B cell (primary cell): ENCODE data around the gene WNT9A. TPM values are rescaled to one million over a fixed set of nuclear protein-coding genes. Genes with fewer than 3 reads are reported as not detected.

ENCODE experiments used
- ATAC-seq: fragments of 200-7000 bp; cut with Tn5 transposase; one replicate; pipeline ENCODE4 v1.10.0; 2021; ENCODE audit warnings: low read depth, mild to moderate bottlenecking, moderate number of reproducible peaks, moderate library complexity
- CTCF ChIA-PET: fragments of 350-600 bp; sonication (Branson Sonifier 250); formaldehyde crosslinking; loops from one replicate; lab custom pipeline; 2021; ENCODE audit warnings: antibody characterized with exemption, inconsistent platforms; lab: Charles Lee
- POLR2A ChIA-PET: fragments of 350-600 bp; sonication (Branson Sonifier 250); formaldehyde crosslinking; loops from one replicate; lab custom pipeline; 2021; ENCODE audit warnings: antibody characterized with exemption; lab: Charles Lee
- DNase-seq: peaks from one replicate; pipeline ENCODE4 v3.0.0; 2013
- H2AFZ ChIP-seq: 2 replicates; pipeline ENCODE4 v1.6.1; 2012; ENCODE audit warnings: mild to moderate bottlenecking, low read depth, low read length; ENCODE audit not compliant: insufficient read depth, poor library complexity, severe bottlenecking
- H3K27ac ChIP-seq, 2 donors: 1 replicate in 1 of 2; 2 replicates in 1 of 2; pipeline ENCODE4 v1.5.1; 2012 to 2013; ENCODE audit warnings: low read length in 2 of 2, mild to moderate bottlenecking in 2 of 2, moderate library complexity in 1 of 2
- H3K27me3 ChIP-seq, 4 experiments: fragments of 200-600 bp in 1 of 4; sonication (generic) in 1 of 4; replicated peaks in 1 of 4; 1 replicate in 2 of 4; 2 replicates in 2 of 4; pipeline versions ENCODE4 v1.6.1 to v1.7.0; 2013 to 2016; ENCODE audit warnings: low read length in 3 of 4, mild to moderate bottlenecking in 2 of 4, mixed read lengths in 1 of 4, moderate library complexity in 1 of 4; ENCODE audit not compliant: insufficient read depth in 4 of 4, control insufficient read depth in 3 of 4; ENCODE audit errors: control extremely low read depth in 1 of 4
- H3K36me3 ChIP-seq, 2 experiments: replicated peaks in 1 of 2; 1 replicate in 1 of 2; 2 replicates in 1 of 2; pipeline versions ENCODE4 v1.6.1 to v1.7.1; 2013; ENCODE audit warnings: low read length in 1 of 2; ENCODE audit not compliant: insufficient read depth in 2 of 2, control insufficient read depth in 1 of 2; ENCODE audit errors: control extremely low read depth in 1 of 2, extremely low read depth in 1 of 2
- H3K4me1 ChIP-seq, 2 donors: fragments of 200-600 bp in 1 of 2; sonication (generic) in 1 of 2; 1 replicate in 1 of 2; 2 replicates in 1 of 2; pipeline versions ENCODE4 v1.5.1 to v1.6.1; 2013 to 2017; ENCODE audit warnings: low read length in 2 of 2; ENCODE audit not compliant: control insufficient read depth in 2 of 2, insufficient read depth in 2 of 2
- H3K4me2 ChIP-seq: replicated peaks from 2 replicates; pipeline ENCODE3; 2012; ENCODE audit warnings: mild to moderate bottlenecking, low read depth, low read length; ENCODE audit not compliant: poor library complexity, severe bottlenecking
- H3K4me3 ChIP-seq, 5 experiments: fragments of 200-600 bp in 1 of 5; sonication (generic) in 1 of 5; 1 replicate in 3 of 5; 2 replicates in 2 of 5; pipeline versions ENCODE4 v1.5.1 to v1.7.0; 2011 to 2016; ENCODE audit warnings: low read length in 4 of 5, mild to moderate bottlenecking in 4 of 5, low read depth in 2 of 5, control low read depth in 1 of 5, moderate library complexity in 1 of 5; ENCODE audit not compliant: insufficient read depth in 1 of 5; ENCODE audit errors: control extremely low read depth in 1 of 5, extremely low read depth in 1 of 5
- H3K79me2 ChIP-seq: fragments of 200-600 bp; sonication (generic); one replicate; pipeline ENCODE4 v1.6.0; 2016; ENCODE audit warnings: low read length; ENCODE audit not compliant: control insufficient read depth, insufficient read depth
- H3K9ac ChIP-seq: fragments of 200-600 bp; sonication (generic); 2 replicates; pipeline ENCODE4 v1.6.1; 2017; ENCODE audit warnings: mild to moderate bottlenecking, low read length, moderate library complexity
- H3K9me3 ChIP-seq, 3 donors: one replicate each; pipeline versions ENCODE4 v1.6.1 to v1.7.1; 2013; ENCODE audit warnings: low read length in 2 of 3; ENCODE audit not compliant: control insufficient read depth in 2 of 3, insufficient read depth in 1 of 3; ENCODE audit errors: control extremely low read depth in 1 of 3
- H4K20me1 ChIP-seq: 2 replicates; pipeline ENCODE4 v1.6.0; 2012; ENCODE audit warnings: mild to moderate bottlenecking, low read length; ENCODE audit not compliant: insufficient read depth, control insufficient read depth, poor library complexity, severe bottlenecking
- H3K27ac Mint-ChIP-seq: one replicate; pipeline ENCODE4 v1.8.0; 2021; ENCODE audit warnings: mixed read lengths
- H3K27me3 Mint-ChIP-seq: one replicate; pipeline ENCODE4 v1.8.0; 2021; ENCODE audit warnings: mixed read lengths
- H3K4me1 Mint-ChIP-seq: one replicate; pipeline ENCODE4 v1.8.0; 2021; ENCODE audit warnings: mixed read lengths
- H3K4me3 Mint-ChIP-seq: one replicate; pipeline ENCODE4 v1.8.0; 2021; ENCODE audit warnings: mixed read lengths
- H3K9me3 Mint-ChIP-seq: one replicate; pipeline ENCODE4 v1.8.0; 2022; ENCODE audit warnings: mixed read lengths; ENCODE audit not compliant: insufficient read depth
- EZH2 ChIP-seq: IDR thresholded peaks from 2 replicates; pipeline ENCODE4 v1.6.1; 2012; ENCODE audit warnings: borderline replicate concordance, low read depth, mild to moderate bottlenecking, moderate library complexity, low read length; ENCODE audit not compliant: insufficient read depth, poor library complexity, severe bottlenecking
- WGBS: methylation state at CpG from one replicate; pipeline ENCODE4 v1.1.5; 2013; ENCODE audit warnings: missing lambda C conversion rate; ENCODE audit not compliant: insufficient coverage; 5-methylcytosine and 5-hydroxymethylcytosine counted together
- intact Hi-C: fragments of 100-400 bp; cut with micrococcal nuclease; formaldehyde crosslinking; loops from one replicate; pipeline ENCODE4 v1.10.0; 2022
- polyA plus RNA-seq: library from polyadenylated mRNA; depleted of rRNA; stranded (reverse); fragments of >200 nt; gene quantifications from 2 replicates; pipeline ENCODE4 v1.2.3, GENCODE V29; 2012
- total RNA-seq, 2 donors: library from RNA; stranded (reverse); fragments of 120-200 nt in 1 of 2; gene quantifications; 1 replicate in 1 of 2; 2 replicates in 1 of 2; pipeline versions ENCODE4 v1.2.3 to v1.2.4, GENCODE V29; 2013 to 2022
- TF ChIP-seq, protein P1 (sequence below): fragments of 200-600 bp; IDR thresholded peaks from one replicate; pipeline ENCODE4 v1.8.0; 2022; ENCODE audit warnings: antibody characterized with exemption, mild to moderate bottlenecking

Gene WNT9A
- total and polyA plus RNA-seq, 2 donors (not counting 1 experiment from before 2014, with no cell fraction given), result 0.04 TPM; not detected in 1

DNA sequence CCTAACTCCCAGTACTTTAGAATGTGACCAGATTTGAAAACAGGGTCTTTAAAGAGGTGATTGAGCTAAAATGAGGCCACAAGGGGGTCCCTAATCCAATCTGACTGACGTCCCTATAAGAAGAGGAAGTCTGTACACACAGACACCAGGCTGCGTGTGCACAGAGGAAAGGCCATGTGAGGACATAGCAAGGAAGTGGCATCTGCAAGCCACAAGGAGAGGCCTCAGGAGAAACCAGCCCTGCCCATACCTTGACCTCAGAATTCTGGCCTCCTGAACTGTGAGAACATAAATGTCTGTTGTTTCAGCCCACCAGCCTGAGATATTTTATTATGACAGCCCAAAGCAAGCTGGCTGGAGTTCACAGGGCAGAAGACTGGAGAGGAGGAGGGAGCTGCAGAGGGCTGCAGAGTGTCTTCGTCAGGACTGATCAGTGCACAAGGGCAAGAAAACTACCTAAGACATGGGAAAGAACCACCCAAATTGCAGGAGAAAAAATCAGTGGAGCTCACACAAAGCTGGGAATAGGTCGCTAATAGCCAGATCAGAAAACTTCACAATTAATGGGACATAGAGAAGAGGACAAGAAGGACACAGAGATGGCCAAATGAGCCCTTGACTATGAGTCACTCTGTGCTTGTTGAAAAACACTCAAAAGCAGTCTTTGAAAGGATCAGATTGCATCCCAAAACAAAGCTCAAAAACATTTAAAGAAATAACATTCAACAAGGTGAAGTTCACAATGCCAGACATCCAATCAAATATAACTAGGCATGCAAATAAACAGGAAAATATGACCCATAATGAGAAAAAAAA lies 14.1 kb upstream of the WNT9A start:
- no peak overlapping the region for H3K27ac ChIP-seq
- H3K9ac ChIP-seq, result no peak overlapping the region
- Mint-ChIP-seq H3K4me3 (no peak overlapping the region), H3K9me3 (no peaks in the 10 kb centered on the region), H3K27ac (no peak overlapping the region), H3K27me3 (peaks cover 15% of the 10 kb centered on the region), H3K4me1 (no peaks in the 10 kb centered on the region)
- no peak overlapping the region for H3K4me3 ChIP-seq
- H3K9me3 ChIP-seq, result peaks cover 0 to 4% (median 0%) of the 10 kb centered on the region in 3 donors
- H2AFZ ChIP-seq, result no peak overlapping the region
- intact Hi-C loops, result no loop called here
- ChIA-PET POLR2A (no interaction called here), CTCF (interaction anchor here (1.2 kb wide), 1 partner anchor 10 kb away, joined by 3 read pairs; no protein-coding TSS in a partner anchor)
- WGBS, result 0% methylated on average over 2 of the region's 4 CpGs
- no peak for ATAC-seq
- no peak overlapping the region for H3K4me2 ChIP-seq
- H4K20me1 ChIP-seq, result no peaks in the 10 kb centered on the region
- DNase-seq, result no peak
- H3K27me3 ChIP-seq, result peaks cover 0 to 9% (median 4%) of the 10 kb centered on the region in 4 experiments
- H3K4me1 ChIP-seq, result no peaks in the 10 kb centered on the region
- no peaks in the 10 kb centered on the region for H3K36me3 ChIP-seq
- H3K79me2 ChIP-seq, result no peaks in the 10 kb centered on the region
- TF ChIP-seq, protein P1, sequence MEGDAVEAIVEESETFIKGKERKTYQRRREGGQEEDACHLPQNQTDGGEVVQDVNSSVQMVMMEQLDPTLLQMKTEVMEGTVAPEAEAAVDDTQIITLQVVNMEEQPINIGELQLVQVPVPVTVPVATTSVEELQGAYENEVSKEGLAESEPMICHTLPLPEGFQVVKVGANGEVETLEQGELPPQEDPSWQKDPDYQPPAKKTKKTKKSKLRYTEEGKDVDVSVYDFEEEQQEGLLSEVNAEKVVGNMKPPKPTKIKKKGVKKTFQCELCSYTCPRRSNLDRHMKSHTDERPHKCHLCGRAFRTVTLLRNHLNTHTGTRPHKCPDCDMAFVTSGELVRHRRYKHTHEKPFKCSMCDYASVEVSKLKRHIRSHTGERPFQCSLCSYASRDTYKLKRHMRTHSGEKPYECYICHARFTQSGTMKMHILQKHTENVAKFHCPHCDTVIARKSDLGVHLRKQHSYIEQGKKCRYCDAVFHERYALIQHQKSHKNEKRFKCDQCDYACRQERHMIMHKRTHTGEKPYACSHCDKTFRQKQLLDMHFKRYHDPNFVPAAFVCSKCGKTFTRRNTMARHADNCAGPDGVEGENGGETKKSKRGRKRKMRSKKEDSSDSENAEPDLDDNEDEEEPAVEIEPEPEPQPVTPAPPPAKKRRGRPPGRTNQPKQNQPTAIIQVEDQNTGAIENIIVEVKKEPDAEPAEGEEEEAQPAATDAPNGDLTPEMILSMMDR, result no peak
- no peak for TF ChIP-seq EZH2

DNA sequence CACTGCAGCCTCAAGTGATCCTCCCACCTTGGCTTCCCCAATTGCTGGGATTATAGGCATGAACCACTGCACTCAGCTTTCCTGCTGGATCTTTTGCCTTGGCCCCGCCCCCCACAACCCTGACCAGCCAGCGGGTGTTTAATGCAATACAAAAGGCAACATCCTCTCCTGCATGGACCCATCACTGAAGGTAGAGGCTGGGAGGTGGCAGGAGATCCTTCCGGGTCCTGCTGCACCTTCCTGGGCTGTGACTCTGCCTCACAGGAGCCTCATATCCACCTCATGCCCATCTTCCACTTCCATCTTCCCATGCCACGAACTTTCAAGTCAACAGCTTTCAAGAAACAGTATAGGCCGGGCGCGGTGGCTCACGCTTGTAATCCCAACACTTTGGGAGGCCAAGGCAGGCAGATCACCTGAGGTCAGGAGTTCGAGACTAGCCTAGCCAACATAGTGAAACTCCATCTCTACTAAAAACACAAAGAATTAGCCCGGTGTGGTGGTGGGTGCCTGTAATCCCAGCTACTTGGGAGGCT lies 11.7 kb upstream of the WNT9A start:
- ATAC-seq (no peak), DNase-seq (no peak)
- Histone ChIP-seq H3K9ac (no peak overlapping the region), H2AFZ (no peak overlapping the region), H3K9me3 (peaks cover 0 to 4% (median 2%) of the 10 kb centered on the region in 3 donors), H3K4me1 (no peaks in the 10 kb centered on the region), H3K36me3 (no peaks in the 10 kb centered on the region), H3K4me2 (no peak overlapping the region), H4K20me1 (no peaks in the 10 kb centered on the region), H3K27me3 (peaks cover 0 to 9% (median 5%) of the 10 kb centered on the region in 4 experiments), H3K27ac (no peak overlapping the region), H3K4me3 (no peak overlapping the region), H3K79me2 (no peaks in the 10 kb centered on the region)
- ChIA-PET CTCF (no interaction called here), POLR2A (no interaction called here)
- Mint-ChIP-seq H3K4me3 (no peak overlapping the region), H3K27me3 (peaks cover 34% of the 10 kb centered on the region), H3K4me1 (no peaks in the 10 kb centered on the region), H3K27ac (no peak overlapping the region), H3K9me3 (no peaks in the 10 kb centered on the region)
- 85% methylated on average over 6 of the region's 10 CpGs for WGBS
- intact Hi-C loops, result no loop called here
- TF ChIP-seq, protein P1, result no peak
- TF ChIP-seq EZH2, result no peak
